ENCODE results near the gene VPS13D.
"Not testable (repeated sequence)": the region's sequence is repeated elsewhere in the genome, so short reads cannot be mapped to it uniquely, and the experiment has no call there.

The VPS13D gene

DNA sequence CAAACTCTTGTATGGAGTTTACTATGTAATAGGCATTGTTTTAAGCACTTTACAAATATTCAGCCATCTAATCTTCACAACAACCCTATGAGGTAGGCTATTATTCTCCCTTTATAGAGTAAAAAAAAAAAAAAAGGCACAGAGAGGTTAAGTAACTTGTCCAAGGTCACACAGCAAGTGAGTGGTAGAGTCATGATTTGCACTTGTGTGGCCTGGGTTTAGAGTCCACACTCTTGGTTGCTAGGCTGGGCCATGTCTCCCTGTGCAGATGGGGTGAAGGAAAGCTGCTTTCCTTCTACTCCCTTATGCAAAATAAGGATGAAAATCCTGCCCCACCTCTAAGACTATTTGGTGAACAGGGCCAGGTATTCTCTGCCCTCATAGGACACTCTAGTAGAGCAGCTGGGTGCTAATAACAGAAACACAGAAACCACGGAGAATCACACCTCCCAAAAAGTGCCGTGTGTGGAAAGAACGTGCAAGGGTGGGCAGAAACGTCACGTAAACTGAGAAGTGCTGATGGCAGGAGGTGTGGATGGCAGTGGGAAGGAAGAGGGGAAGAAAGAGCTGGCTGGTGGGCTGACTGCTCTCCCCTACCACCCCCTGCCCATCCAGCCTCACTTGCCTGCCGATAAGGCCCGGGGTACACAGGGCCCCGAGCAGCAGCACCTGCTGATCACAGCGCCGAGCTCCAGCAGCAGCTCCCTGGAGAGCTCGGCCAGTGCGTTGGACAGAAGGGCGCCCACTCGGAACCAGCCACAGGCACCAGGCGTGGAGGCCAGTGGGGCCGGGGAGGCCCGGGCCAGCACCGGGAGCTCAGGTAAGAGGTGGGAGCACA lies 28.3 kb upstream of the VPS13D start:
- DNase-seq, result no peak

GRCh38 chr1:12202190-12202497 lies 27.7 kb upstream of the VPS13D start:
- DNase-seq, result no peak

DNA sequence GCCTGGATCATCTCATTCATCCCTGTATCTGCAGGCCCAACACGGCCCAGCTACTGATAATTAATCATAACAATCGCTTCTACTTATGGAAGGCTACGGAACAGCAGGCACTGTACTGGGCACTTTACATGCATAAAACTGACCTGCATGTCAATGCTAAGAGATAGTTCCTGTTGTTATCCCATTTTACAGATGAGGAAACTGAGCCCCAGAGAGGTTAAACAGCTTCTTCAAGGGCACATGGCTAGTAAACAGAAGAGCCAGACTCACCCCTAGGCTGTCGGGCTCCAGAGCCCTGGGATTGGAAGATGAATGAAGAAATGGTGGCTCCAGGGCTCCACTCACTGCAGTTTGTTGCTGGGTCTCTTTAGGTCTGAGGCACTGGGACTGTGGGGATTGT lies 27.3 kb upstream of the VPS13D start:
- no peak for DNase-seq

DNA sequence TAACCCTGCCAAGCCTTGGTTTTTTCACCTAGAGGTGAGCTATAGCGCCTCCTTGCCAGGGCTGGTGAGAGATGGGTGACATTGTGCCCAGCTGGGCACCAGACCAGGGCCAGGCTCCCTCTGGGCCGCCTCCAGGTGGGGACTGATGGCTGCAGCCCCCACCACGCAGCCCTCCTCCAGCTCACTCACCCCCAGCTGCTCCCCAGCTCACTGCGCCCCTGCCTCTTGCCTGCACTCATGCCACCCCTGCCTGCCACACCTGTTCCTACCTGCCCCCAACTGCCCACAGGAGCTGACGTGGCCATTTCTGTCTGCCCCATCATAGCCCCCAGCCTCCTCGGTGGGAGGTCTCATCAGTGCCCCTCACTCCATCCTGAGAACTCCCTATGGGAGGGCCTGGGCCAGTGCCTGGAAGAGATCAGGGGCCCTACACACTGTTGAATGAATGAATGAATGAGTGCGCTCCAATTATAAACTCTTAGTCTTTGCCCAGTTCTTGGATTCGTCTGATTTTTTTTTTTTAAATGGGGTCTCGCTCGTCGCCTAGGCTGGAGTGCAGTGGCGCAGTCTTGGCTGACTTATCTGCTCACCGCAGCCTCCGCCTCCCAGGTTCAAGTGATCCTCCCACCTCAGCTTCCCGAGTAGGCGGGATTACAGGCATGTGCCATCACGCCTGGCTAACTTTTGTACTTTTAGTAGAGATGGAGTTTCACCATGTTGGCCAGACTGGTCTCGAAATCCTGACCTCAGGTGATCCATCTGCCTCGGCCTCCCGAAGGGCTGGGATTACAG lies 26.4 kb upstream of the VPS13D start:
- no peak for DNase-seq

DNA sequence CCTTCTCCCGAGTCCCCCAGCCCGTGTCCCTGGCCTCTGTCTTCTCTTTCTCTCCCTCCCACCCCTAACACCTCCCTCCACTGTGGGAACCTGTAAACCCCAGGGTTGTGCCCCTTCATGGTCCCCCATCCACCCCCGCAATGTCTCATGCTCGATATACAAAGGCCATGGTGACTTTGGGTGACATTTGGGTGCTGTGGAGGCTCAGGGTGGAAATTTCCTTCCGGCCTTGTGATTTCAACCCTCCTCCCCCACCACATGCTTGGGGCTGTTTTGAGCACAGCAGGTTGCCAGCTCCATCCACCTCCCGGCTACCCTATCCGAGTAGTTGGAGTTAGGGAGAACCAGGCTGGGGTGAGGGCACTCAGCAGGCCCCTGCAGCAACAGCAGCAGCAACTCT lies 25.7 kb upstream of the VPS13D start:
- peak; percentile 75 for DNase-seq

DNA sequence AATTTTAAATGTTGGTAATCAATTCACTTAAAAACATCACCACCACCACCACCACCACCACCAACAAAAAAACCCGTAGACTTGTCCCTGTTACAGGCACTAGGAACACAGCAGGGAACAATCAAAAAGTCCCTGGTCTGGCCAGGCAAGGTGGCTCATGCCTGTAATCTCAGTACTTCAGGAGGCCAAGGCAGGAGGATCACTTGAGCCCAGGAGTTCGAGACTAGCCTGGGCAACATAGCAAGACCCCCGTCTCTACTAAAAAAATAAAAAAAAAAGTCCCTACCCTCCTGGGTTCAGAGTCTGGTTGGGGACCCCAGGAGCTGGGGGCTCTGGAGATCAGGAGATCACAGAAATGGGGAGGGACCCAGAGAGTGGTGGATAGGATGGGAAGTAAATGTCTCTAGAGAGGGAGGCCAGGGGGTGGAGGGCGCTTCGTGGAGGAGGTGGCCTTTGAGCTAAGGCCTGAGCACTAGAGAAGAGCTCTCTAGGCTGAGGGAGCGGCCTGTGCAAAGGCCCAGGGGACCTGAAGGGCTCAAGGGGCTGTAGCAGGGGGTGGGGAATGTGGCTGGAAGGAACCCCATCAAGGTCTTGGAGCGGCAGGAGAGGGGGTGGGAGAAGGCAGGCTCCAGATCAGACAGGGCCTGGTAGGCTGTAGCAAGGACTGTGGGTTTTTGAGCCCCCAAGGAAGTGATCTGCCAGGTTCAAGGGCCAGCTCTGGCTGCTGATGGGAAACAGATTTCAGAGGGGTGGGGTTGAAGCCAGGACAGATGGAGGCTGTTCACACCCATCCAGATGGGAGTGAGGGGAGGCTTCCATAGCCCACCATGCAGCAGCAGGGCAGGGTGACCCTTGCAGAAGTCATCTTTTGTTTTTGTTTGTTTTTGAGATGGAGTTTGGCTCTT lies 24.8 kb upstream of the VPS13D start:
- DNase-seq, result no peak

- no peak for DNase-seq
Observed at GRCh38 chr1:12206238-12206637, 23.6 kb upstream of the VPS13D start.

GRCh38 chr1:12206792-12207424 lies 22.9 kb upstream of the VPS13D start:
- DNase-seq, result no peak

GRCh38 chr1:12208271-12208670 lies 21.6 kb upstream of the VPS13D start:
- no peak for DNase-seq

GRCh38 chr1:12208764-12209494 lies 20.9 kb upstream of the VPS13D start:
- DNase-seq, result peak; percentile 87

DNA sequence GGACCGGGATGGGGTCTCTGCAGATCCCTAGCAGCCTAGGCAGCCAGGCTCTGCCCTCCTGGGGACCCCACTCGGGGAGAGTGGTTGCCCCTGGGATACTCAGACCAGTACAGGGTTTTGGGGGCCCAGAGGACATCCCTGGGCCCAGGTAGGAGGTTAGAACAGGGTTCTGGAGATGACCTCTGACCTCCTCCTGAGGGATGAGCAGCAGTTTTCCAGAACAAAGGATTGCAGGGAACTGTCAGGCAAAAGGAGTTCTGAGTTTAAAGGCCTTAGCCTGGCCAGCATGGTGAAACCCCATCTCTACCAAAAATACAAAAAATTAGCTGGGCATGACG lies 20.4 kb upstream of the VPS13D start:
- DNase-seq, result no peak

- no peak for DNase-seq
Observed at GRCh38 chr1:12215118-12215961, 14.5 kb upstream of the VPS13D start.

- no peak for DNase-seq
Observed at GRCh38 chr1:12219800-12220199, 10.0 kb upstream of the VPS13D start.

DNA sequence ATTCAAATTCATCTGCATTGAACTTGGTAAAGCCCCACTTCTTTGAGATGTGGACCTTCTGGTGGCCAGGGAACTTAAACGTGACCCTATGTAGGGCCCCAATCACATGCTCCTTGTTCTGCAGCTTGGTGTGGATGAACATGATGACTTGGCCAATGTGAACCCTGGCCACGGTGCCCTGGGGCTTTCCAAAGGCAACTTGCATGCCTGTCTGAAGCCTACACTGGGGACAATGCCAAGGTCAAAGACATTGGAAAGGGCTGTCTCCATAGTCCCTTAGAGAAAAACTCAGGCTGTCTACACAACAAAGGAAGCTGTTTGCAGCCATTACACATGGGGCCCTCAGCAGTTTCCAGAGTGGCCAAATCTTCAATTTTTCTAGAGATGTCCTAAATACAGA lies 8.9 kb upstream of the VPS13D start:
- no peak for DNase-seq

GRCh38 chr1:12222700-12223099 lies 7.1 kb upstream of the VPS13D start:
- DNase-seq, result not testable (repeated sequence)

DNA sequence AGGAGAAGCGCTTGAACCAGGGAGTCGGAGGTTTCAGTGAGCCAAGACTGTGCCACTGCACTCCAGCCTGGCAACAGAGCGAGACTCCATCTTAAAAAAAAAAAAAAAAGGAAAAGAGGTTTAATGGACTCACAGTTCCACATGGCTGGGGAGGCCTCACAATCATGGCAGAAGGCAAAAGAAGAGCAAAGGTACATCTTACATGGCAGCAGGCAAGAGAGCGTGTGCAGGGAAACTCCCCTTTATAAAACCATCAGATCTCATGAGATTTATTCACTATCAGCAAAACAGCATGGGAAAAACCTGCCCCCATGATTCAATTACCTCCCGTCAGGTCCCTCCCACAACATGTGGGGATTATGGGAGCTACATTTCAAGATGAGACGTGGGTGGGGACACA lies 5.7 kb upstream of the VPS13D start:
- DNase-seq, result not testable (repeated sequence)

DNA sequence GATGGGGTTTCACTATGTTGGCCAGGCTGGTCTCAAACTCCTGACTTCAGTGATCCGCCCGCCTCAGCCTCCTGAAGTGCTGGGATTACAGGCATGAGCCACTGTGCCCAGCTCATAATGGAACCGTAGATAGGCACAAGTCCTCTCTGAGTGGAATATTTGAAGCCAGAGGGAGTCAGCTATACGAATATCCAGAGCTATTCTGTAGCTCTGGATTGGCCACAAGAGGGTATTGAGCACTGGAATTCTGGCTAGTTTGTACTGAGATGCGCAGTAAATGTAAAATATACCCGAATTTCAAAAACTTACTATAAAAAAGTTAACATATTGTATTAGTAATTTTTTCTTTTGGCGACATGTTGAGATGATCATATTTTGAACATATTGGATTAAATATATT lies 851 bp upstream of the VPS13D start:
- DNase-seq, result no peak

GRCh38 chr1:12229386-12229834 lies 420 bp upstream of the VPS13D start:
- DNase-seq, result no peak

DNA sequence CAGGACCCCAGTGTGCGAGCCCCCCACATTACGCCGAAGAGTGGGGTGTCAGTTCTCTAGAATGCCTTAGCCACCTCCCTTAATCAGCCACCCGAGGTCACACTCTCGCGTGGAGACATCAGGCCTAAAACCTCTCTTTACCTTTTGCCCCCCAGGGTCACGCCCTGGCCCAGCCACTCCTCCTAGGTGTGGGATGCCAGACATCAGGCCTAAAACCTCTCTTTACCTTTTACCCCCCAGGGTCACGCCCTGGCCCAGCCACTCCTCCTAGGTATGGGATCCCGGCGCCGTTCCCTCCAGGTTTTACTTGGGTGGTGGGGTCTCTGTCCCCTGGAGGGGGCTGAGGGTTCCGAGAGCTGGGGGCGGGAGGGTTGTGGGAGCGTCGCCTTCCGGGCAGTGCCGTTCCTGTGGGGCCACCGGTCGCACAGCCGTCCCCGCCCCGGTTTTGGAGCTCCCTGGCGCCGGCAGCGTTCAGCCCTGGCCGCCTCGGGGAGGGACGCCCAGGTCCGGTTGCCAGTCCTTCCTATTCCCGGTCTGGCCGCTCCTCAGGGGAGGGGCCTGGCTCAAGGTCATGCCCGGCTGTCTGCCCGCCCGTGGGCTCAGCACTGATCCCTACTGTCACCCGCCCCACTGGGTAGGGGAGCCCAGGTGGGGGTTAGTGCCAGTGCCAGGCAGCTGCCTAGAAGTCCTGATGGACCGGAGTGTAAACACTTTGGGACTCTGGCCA lies 882 bp downstream of the VPS13D start:
- DNase-seq, result no peak

DNA sequence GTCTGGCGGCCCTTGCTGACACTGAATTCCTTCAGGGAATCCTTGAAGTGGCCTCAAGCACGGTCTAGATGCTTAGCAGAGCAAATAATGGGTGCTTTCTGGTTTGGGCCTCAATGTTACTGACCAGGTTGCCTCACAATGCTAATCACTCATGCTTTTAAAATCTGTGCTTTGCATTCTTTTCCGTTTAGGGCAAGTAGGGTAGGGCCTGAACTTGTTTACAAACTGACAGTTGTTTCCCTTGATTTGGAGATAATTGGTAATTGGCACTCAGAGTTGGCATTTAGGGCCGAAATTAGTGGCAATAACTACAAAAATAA lies 1.4 kb downstream of the VPS13D start:
- DNase-seq, result no peak

GRCh38 chr1:12232221-12232620 lies 2.4 kb downstream of the VPS13D start:
- DNase-seq, result no peak

Data from activated CD8-positive, alpha-beta memory T cell treated with anti-CD3 and anti-CD28 coated beads, Interleukin-2, amount 50 U/mL, for 4 hours (primary cell).